ENCODE measurements around the gene HSF2BP.
A peak's percentile ranks its signal among the peaks of the same experiment; 100 is the strongest.
"Not testable (repeated sequence)": the region's sequence is repeated elsewhere in the genome, so short reads cannot be mapped to it uniquely, and the experiment has no call there.

Gene HSF2BP

DNA sequence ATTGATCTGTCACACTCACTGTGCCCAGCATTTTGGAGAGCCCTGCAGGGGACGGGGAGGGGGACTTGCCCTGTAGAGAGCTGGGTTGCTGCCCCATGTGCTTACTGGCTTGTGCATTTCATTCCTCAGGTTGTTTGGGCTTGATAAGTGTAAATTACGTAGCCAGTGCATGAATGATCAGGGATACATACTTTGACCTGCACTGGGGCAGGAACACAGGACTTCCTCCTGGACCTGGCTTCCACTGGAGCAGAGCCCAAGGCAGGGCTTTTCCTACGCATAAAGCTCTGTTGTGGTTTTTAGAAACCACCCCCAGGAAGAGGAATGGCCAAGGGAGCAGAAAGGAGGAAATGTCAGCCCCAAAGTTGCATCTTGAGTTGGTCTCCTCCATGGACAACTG is 144.5 kb downstream of the HSF2BP start:
- H3K4me1 ChIP-seq (ENCODE audit: control insufficient read depth, insufficient read depth, low read length, unreplicated experiment); H3K36me3 ChIP-seq (ENCODE audit: insufficient read depth, low read length); H3K27ac ChIP-seq (ENCODE audit: low read depth, low read length); H3K79me2 ChIP-seq (ENCODE audit: control insufficient read depth, insufficient read depth, low read length, unreplicated experiment); H3K27me3 ChIP-seq (ENCODE audit: insufficient read depth, low read length); H3K4me3 ChIP-seq (ENCODE audit: low read depth, low read length); H2AFZ ChIP-seq (ENCODE audit: low read length, unreplicated experiment): not testable (repeated sequence)

DNA sequence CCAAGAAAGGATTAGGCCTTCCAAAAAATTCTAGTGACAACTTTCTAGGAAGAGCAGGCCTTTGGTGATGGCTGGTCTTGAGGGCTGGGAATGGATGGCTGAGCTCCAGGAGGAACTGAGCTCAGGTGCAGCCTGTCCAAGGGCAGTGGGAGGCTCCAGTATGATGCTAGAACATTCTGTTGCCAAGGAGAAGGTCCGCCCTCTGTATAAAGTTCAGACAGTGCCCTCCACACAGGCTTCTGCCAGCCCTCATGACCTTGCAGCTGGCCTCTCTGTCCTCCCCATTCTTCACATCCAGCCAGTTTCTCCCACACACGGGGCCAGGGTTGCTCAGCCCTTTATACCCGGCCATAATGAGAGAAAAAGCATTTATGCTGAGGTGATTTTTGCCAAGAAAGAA is 146.3 kb downstream of the HSF2BP start:
- H3K4me3 ChIP-seq (ENCODE audit: low read depth, low read length); H2AFZ ChIP-seq (ENCODE audit: low read length, unreplicated experiment); H3K27me3 ChIP-seq (ENCODE audit: insufficient read depth, low read length); H3K4me1 ChIP-seq (ENCODE audit: control insufficient read depth, insufficient read depth, low read length, unreplicated experiment); H3K36me3 ChIP-seq (ENCODE audit: insufficient read depth, low read length); H3K27ac ChIP-seq (ENCODE audit: low read depth, low read length); H3K79me2 ChIP-seq (ENCODE audit: control insufficient read depth, insufficient read depth, low read length, unreplicated experiment): not testable (repeated sequence)

GRCh38 chr21:43511209-43511608 is 148.1 kb downstream of the HSF2BP start:
- H3K4me1 ChIP-seq (ENCODE audit: control insufficient read depth, insufficient read depth, low read length, unreplicated experiment); H3K36me3 ChIP-seq (ENCODE audit: insufficient read depth, low read length); H3K4me3 ChIP-seq (ENCODE audit: low read depth, low read length); H2AFZ ChIP-seq (ENCODE audit: low read length, unreplicated experiment); H3K27ac ChIP-seq (ENCODE audit: low read depth, low read length); H3K79me2 ChIP-seq (ENCODE audit: control insufficient read depth, insufficient read depth, low read length, unreplicated experiment); H3K27me3 ChIP-seq (ENCODE audit: insufficient read depth, low read length): not testable (repeated sequence)

DNA sequence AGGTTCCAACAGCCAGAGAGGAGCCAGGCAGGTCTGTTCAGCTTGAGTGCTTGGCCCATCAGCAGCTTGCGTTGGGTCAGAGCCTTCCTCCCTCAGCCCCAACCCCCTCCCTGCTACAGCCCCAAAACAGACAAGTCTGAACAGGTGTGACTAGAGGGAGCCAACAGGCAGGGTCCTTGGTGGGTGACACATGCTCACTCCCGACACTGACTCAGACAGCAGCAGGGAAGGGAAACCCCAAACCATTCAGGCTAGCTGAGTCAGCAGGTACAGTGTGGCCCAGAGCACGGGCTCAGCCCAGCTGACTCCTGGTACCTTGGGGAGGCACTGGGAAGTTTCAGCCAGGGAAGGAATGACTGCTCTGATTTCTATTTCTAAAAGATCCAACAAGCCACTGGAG is 148.6 kb downstream of the HSF2BP start:
- not testable (repeated sequence) for H3K4me1 ChIP-seq (ENCODE audit: control insufficient read depth, insufficient read depth, low read length, unreplicated experiment); H3K36me3 ChIP-seq (ENCODE audit: insufficient read depth, low read length); H2AFZ ChIP-seq (ENCODE audit: low read length, unreplicated experiment); H3K4me3 ChIP-seq (ENCODE audit: low read depth, low read length); H3K27ac ChIP-seq (ENCODE audit: low read depth, low read length); H3K27me3 ChIP-seq (ENCODE audit: insufficient read depth, low read length); H3K79me2 ChIP-seq (ENCODE audit: control insufficient read depth, insufficient read depth, low read length, unreplicated experiment)

DNA sequence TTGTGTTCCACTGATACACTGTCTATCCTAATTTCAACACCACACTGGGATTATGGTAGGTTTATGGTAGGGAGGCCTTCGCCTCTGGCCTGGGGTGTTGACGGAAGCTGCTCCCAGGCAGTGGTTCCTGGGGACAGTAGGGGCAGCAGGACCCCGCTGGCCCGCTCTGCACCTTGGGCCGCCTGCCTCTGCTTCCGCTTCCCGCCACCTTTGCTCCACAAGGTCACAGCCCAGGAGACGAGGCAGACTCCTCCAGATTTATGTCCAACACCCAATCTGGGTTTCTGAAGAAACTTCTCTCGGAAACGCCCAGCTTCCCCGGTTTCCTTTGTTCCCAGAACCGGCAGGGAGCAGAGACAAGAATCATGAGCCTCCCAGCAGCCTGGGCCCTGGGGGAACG is 155.4 kb downstream of the HSF2BP start:
- not testable (repeated sequence) for H3K27me3 ChIP-seq (ENCODE audit: insufficient read depth, low read length); H2AFZ ChIP-seq (ENCODE audit: low read length, unreplicated experiment); H3K36me3 ChIP-seq (ENCODE audit: insufficient read depth, low read length); H3K4me1 ChIP-seq (ENCODE audit: control insufficient read depth, insufficient read depth, low read length, unreplicated experiment); H3K4me3 ChIP-seq (ENCODE audit: low read depth, low read length); H3K79me2 ChIP-seq (ENCODE audit: control insufficient read depth, insufficient read depth, low read length, unreplicated experiment); H3K27ac ChIP-seq (ENCODE audit: low read depth, low read length)

GRCh38 chr21:43503075-43503750 is 156.1 kb downstream of the HSF2BP start:
- H2AFZ ChIP-seq (ENCODE audit: low read length, unreplicated experiment); H3K4me1 ChIP-seq (ENCODE audit: control insufficient read depth, insufficient read depth, low read length, unreplicated experiment); H3K79me2 ChIP-seq (ENCODE audit: control insufficient read depth, insufficient read depth, low read length, unreplicated experiment); H3K27ac ChIP-seq (ENCODE audit: low read depth, low read length); H3K36me3 ChIP-seq (ENCODE audit: insufficient read depth, low read length); H3K4me3 ChIP-seq (ENCODE audit: low read depth, low read length); H3K27me3 ChIP-seq (ENCODE audit: insufficient read depth, low read length): not testable (repeated sequence)

DNA sequence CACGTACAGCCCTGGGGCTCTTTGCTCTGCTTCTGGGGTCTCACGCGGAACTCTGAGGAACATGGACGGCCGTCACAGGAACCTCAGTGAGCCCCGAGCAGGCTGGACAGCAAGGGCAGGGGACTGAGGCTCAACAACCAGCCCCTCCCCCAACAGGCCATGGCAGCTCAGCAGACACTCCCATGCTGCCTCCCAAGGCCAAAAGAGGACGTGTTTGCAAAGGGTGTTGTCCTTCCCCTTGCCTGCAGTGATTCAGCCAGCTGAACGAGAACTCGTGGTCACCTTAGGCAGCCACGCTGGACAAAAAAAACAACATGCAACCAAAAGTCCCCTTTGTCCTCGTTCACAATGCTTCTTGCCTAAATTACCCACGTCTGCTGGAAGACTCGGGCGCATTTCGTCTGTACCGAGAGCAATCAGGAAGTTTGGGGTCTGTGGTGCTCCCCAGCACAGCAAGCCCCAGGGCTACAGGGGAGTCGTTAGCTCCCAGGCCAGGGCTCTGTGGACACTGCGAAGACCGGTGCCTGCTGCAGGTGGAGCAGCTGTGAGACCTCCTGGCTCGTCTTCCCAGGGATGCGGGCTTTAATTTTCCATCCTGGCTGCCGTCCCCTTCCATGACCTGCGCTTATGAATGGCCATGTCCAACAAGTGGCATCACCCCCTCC is 156.7 kb downstream of the HSF2BP start:
- not testable (repeated sequence) for H3K36me3 ChIP-seq (ENCODE audit: insufficient read depth, low read length); H2AFZ ChIP-seq (ENCODE audit: low read length, unreplicated experiment); H3K79me2 ChIP-seq (ENCODE audit: control insufficient read depth, insufficient read depth, low read length, unreplicated experiment); H3K27ac ChIP-seq (ENCODE audit: low read depth, low read length); H3K4me1 ChIP-seq (ENCODE audit: control insufficient read depth, insufficient read depth, low read length, unreplicated experiment); H3K27me3 ChIP-seq (ENCODE audit: insufficient read depth, low read length); H3K4me3 ChIP-seq (ENCODE audit: low read depth, low read length)

- not testable (repeated sequence) for H3K79me2 ChIP-seq (ENCODE audit: control insufficient read depth, insufficient read depth, low read length, unreplicated experiment); H3K4me3 ChIP-seq (ENCODE audit: low read depth, low read length); H3K36me3 ChIP-seq (ENCODE audit: insufficient read depth, low read length); H3K27me3 ChIP-seq (ENCODE audit: insufficient read depth, low read length); H2AFZ ChIP-seq (ENCODE audit: low read length, unreplicated experiment); H3K4me1 ChIP-seq (ENCODE audit: control insufficient read depth, insufficient read depth, low read length, unreplicated experiment)
- H3K27ac ChIP-seq (ENCODE audit: low read depth, low read length): peak overlapping the region; percentile 50; the same call in 1 of the 2 replicates
Observed at GRCh38 chr21:43498924-43499323, 160.4 kb downstream of the HSF2BP start.

DNA sequence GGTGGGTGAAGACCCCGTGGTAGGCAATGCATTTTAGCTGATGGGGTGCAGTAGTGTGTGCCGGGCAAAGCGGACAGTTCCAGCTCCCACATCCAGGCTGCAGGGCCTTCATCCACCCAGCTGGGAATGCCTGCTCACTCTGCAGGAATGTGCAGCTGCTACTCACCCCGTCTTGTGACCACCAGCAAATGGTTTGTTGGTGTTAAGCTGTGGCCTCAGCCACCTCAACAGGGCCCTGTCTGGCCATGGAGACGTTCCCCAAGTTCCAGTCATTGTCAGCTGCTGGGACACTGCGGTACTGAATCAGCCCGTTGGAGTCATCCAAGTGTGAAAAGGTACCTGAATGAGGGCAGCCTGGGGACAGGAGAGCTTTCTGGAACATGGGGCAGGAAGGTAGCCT is 161.2 kb downstream of the HSF2BP start:
- not testable (repeated sequence) for H3K27me3 ChIP-seq (ENCODE audit: insufficient read depth, low read length); H3K36me3 ChIP-seq (ENCODE audit: insufficient read depth, low read length); H2AFZ ChIP-seq (ENCODE audit: low read length, unreplicated experiment); H3K27ac ChIP-seq (ENCODE audit: low read depth, low read length); H3K4me3 ChIP-seq (ENCODE audit: low read depth, low read length); H3K4me1 ChIP-seq (ENCODE audit: control insufficient read depth, insufficient read depth, low read length, unreplicated experiment); H3K79me2 ChIP-seq (ENCODE audit: control insufficient read depth, insufficient read depth, low read length, unreplicated experiment)

DNA sequence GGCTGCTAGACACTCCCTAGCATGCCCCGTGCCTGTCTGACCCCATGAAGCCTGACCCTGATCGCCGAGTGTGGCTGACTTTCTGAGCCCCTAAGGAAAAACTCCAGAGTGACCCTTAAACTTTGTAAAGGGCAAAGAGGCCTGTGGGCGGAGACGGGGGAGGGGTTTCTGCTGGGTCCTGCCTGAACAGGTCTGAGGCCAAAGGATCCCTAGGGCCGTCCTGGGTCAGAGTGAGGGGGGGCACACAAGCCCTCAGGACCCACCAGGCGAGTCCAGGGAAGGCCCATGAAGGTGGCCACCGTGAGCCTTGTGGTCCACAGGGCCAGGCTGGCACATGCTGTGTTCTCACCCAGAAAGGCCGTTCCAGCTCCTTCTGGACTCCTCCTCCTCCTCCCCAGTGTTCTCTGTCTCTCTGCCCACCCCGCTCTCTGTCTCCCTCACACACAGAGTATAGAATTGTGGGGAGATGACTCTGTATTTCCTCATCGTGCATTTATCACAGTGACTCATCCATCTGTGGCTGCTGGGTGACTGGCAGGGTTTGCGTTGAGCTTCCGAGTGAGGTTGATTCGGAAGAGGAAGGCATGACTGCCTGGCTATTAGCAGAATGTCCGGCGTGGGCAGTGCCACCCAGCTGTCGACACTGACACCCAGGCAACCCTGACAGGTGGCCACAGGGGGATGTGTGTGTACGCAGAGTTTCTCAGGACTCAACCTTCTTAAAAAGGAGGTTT is 164.8 kb downstream of the HSF2BP start:
- not testable (repeated sequence) for H2AFZ ChIP-seq (ENCODE audit: low read length, unreplicated experiment); H3K4me1 ChIP-seq (ENCODE audit: control insufficient read depth, insufficient read depth, low read length, unreplicated experiment); H3K4me3 ChIP-seq (ENCODE audit: low read depth, low read length); H3K79me2 ChIP-seq (ENCODE audit: control insufficient read depth, insufficient read depth, low read length, unreplicated experiment); H3K36me3 ChIP-seq (ENCODE audit: insufficient read depth, low read length); H3K27ac ChIP-seq (ENCODE audit: low read depth, low read length); H3K27me3 ChIP-seq (ENCODE audit: insufficient read depth, low read length)

GRCh38 chr21:43493471-43493870 is 165.8 kb downstream of the HSF2BP start:
- not testable (repeated sequence) for H3K27ac ChIP-seq (ENCODE audit: low read depth, low read length); H3K27me3 ChIP-seq (ENCODE audit: insufficient read depth, low read length); H2AFZ ChIP-seq (ENCODE audit: low read length, unreplicated experiment); H3K79me2 ChIP-seq (ENCODE audit: control insufficient read depth, insufficient read depth, low read length, unreplicated experiment); H3K4me3 ChIP-seq (ENCODE audit: low read depth, low read length); H3K4me1 ChIP-seq (ENCODE audit: control insufficient read depth, insufficient read depth, low read length, unreplicated experiment); H3K36me3 ChIP-seq (ENCODE audit: insufficient read depth, low read length)
